Spleen (tissue), 11 donors: ENCODE data around the gene FLVCR2. TPM values are rescaled to one million over a fixed set of nuclear protein-coding genes. Genes with fewer than 3 reads are reported as not detected.

Source experiments
- DNase-seq: peaks from one replicate; pipeline ENCODE4 v3.0.0-alpha.2; 2020
- H3K27ac ChIP-seq, 8 donors: fragments of 200-600 bp; sonication (generic) in 7 of 8; 1 replicate in 4 of 8; 2 replicates in 4 of 8; pipeline versions ENCODE4 v1.5.0 to v1.8.0; 2016 to 2021; ENCODE audit warnings: inconsistent platforms in 4 of 8, mild to moderate bottlenecking in 4 of 8, moderate library complexity in 1 of 8
- H3K27me3 ChIP-seq, 7 donors: fragments of 200-600 bp; sonication (generic) in 6 of 7; replicated peaks in 1 of 7; 1 replicate in 4 of 7; 2 replicates in 3 of 7; pipeline versions ENCODE4 v1.5.0 to v1.8.0; 2016 to 2021; ENCODE audit warnings: inconsistent platforms in 3 of 7, mild to moderate bottlenecking in 1 of 7
- H3K36me3 ChIP-seq, 6 donors: fragments of 200-600 bp; sonication (generic) in 5 of 6; 1 replicate in 4 of 6; 2 replicates in 2 of 6; pipeline versions ENCODE4 v1.5.0 to v1.8.0; 2016 to 2021; ENCODE audit warnings: inconsistent platforms in 2 of 6
- H3K4me1 ChIP-seq, 6 donors: fragments of 200-600 bp; sonication (generic) in 5 of 6; 1 replicate in 3 of 6; 2 replicates in 3 of 6; pipeline versions ENCODE4 v1.5.0 to v1.8.0; 2016 to 2021; ENCODE audit warnings: inconsistent platforms in 3 of 6
- H3K4me3 ChIP-seq, 8 donors: fragments of 200-600 bp; sonication (generic) in 7 of 8; 1 replicate in 4 of 8; 2 replicates in 4 of 8; pipeline versions ENCODE4 v1.5.0 to v1.8.0; 2016 to 2021; ENCODE audit warnings: inconsistent platforms in 4 of 8, mild to moderate bottlenecking in 4 of 8, moderate library complexity in 2 of 8
- H3K9me3 ChIP-seq, 8 donors: fragments of 200-600 bp; sonication (generic) in 7 of 8; 1 replicate in 4 of 8; 2 replicates in 4 of 8; pipeline versions ENCODE4 v1.5.0 to v1.8.0; 2016 to 2021; ENCODE audit warnings: inconsistent platforms in 4 of 8
- POLR2A ChIP-seq, 3 donors: fragments of 450-650 bp; IDR thresholded peaks; one replicate each; pipeline ENCODE4 v1.5.1; 2017; ENCODE audit warnings: antibody characterized with exemption in 3 of 3, mild to moderate bottlenecking in 1 of 3
- POLR2AphosphoS5 ChIP-seq, 3 donors: sonication (generic); formaldehyde crosslinking; IDR thresholded peaks; one replicate each; pipeline ENCODE4 v1.5.1; 2017; ENCODE audit warnings: antibody characterized with exemption in 3 of 3
- WGBS, 5 donors: extraction: QIAGEN DNeasy Blood & Tissue Kit in 3 of 5; methylation state at CpG; one replicate each; pipeline versions ENCODE4 v1.1.5 to v1.1.7; 2013 to 2018; 5-methylcytosine and 5-hydroxymethylcytosine counted together
- intact Hi-C: fragments of 100-400 bp; cut with DNase I; formaldehyde crosslinking; loops from one replicate; pipeline ENCODE4 v1.15.0; 2023; ENCODE audit warnings: low total_unique reads
- polyA plus RNA-seq, 3 donors: library from polyadenylated mRNA; stranded (reverse); fragments of 200-250 nt; gene quantifications; one replicate each; pipeline ENCODE4 v1.2.1, GENCODE V29; 2013
- total RNA-seq, 7 donors: library from RNA; depleted of rRNA in 3 of 7; stranded (reverse); fragments of >200 nt in 3 of 7; fragmentation: NEBNext Ultra II Directional in 4 of 7; extraction: Animal tissue kit (Norgen Biotek cat#: 25700) in 4 of 7; gene quantifications; one replicate each; pipeline versions ENCODE4 v1.1.0 to v1.2.1, GENCODE V29; 2016 to 2021
- TF ChIP-seq, protein P1 (sequence below), 11 experiments: fragments of 200-600 bp in 7 of 11; fragments of 450-650 bp in 4 of 11; sonication (generic) in 4 of 11; IDR thresholded peaks in 8 of 11; conservative IDR thresholded peaks in 3 of 11; 1 replicate in 7 of 11; 2 replicates in 4 of 11; pipeline versions ENCODE4 v1.4.0 to v1.8.0; 2016 to 2021; ENCODE audit warnings: antibody characterized with exemption in 11 of 11, inconsistent platforms in 4 of 11, mild to moderate bottlenecking in 1 of 11
- donor health status: healthy with polysubstance abuse.
- donor health status: DM: no; HTN: no; CAD: no; lungs with moderate emphysema.
- donor health status: DM: no; HTN: no; CAD: no.
- donor health status: Bipolar disorder and iron deficiency.
- donor health status: healthy.
- donor health status: DM: no; HTN: no; CAD: no.
- donor health status: DM: yes; HTN: yes; CAD: no.

FLVCR2 gene
- total and polyA plus RNA-seq, 10 donors: 4.8 to 47.9 (median 30.2) TPM

- Histone ChIP-seq H3K4me1 (peaks cover 0 to 19% (median 3%) of the 10 kb centered on the region in 6 donors), H3K27me3 (no peaks in the 10 kb centered on the region), H3K4me3 (no peak overlapping the region), H3K36me3 (peaks cover 0 to 8% (median 0%) of the 10 kb centered on the region in 6 donors), H3K27ac (peak overlapping the region in 5 of 8 donors; percentile 48 to 82 (median 64)), H3K9me3 (no peaks in the 10 kb centered on the region)
- 56 to 74% (median 73%) methylated on average over 3 of the region's 3 CpGs for WGBS, 5 donors
- TF ChIP-seq POLR2AphosphoS5 (IDR thresholded peaks at IDR 0.05): peak in 1 of 3 donors; percentile 86
- TF ChIP-seq, protein P1, sequence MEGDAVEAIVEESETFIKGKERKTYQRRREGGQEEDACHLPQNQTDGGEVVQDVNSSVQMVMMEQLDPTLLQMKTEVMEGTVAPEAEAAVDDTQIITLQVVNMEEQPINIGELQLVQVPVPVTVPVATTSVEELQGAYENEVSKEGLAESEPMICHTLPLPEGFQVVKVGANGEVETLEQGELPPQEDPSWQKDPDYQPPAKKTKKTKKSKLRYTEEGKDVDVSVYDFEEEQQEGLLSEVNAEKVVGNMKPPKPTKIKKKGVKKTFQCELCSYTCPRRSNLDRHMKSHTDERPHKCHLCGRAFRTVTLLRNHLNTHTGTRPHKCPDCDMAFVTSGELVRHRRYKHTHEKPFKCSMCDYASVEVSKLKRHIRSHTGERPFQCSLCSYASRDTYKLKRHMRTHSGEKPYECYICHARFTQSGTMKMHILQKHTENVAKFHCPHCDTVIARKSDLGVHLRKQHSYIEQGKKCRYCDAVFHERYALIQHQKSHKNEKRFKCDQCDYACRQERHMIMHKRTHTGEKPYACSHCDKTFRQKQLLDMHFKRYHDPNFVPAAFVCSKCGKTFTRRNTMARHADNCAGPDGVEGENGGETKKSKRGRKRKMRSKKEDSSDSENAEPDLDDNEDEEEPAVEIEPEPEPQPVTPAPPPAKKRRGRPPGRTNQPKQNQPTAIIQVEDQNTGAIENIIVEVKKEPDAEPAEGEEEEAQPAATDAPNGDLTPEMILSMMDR (IDR thresholded peaks at IDR 0.05 in 8 of 11, conservative IDR thresholded peaks at IDR 0.05 in 3 of 11): no peak
- no peak for DNase-seq
- intact Hi-C loops: no loop called here
Measured at GRCh38 chr14:75626863-75627262, 48.4 kb downstream of the FLVCR2 start.

DNA sequence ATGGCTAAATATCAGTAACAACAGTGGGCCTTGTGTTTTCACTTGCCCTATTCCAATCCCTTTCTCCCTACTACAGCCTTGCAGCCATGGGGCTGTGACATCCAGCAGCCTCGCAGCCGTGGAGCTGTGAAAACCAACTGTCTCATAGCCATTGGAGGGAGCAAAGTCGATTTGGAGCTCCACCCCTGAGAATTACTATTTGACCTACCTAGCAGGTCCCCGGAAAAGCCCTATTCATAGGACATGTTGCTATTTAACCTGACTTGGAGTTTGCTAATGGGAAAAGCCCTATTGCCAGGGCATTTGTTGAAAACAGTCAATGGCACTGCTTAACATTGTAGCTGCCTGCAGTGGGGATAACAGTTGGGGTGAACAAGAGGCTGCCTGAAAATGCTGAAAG, 49.0 kb downstream of the FLVCR2 start:
- TF ChIP-seq, protein P1 (IDR thresholded peaks at IDR 0.05 in 8 of 11, conservative IDR thresholded peaks at IDR 0.05 in 3 of 11): no peak
- TF ChIP-seq POLR2A (IDR thresholded peaks at IDR 0.05) (no peak), POLR2AphosphoS5 (IDR thresholded peaks at IDR 0.05) (no peak)
- intact Hi-C loops: no loop called here
- Histone ChIP-seq H3K27ac (peak overlapping the region in 5 of 8 donors; percentile 7 to 82 (median 64)), H3K4me1 (peaks cover 0 to 19% (median 3%) of the 10 kb centered on the region in 6 donors), H3K36me3 (peaks cover 0 to 8% (median 0%) of the 10 kb centered on the region in 6 donors), H3K27me3 (no peaks in the 10 kb centered on the region), H3K9me3 (no peaks in the 10 kb centered on the region), H3K4me3 (no peak overlapping the region)
- DNase-seq: no peak
- 78 to 94% (median 87%) methylated on average over 4 of the region's 4 CpGs for WGBS, 5 donors

GRCh38 chr14:75628816-75629215, 50.4 kb downstream of the FLVCR2 start:
- peaks cover 0 to 8% (median 0%) of the 10 kb centered on the region in 6 donors for H3K36me3 ChIP-seq
- intact Hi-C loops: no loop called here
- 82 to 93% (median 86%) methylated on average over 3 of the region's 3 CpGs for WGBS, 5 donors
- peaks cover 0 to 13% (median 1%) of the 10 kb centered on the region in 6 donors for H3K4me1 ChIP-seq
- no peak for TF ChIP-seq POLR2A (IDR thresholded peaks at IDR 0.05)
- TF ChIP-seq, protein P1 (IDR thresholded peaks at IDR 0.05 in 8 of 11, conservative IDR thresholded peaks at IDR 0.05 in 3 of 11): no peak
- TF ChIP-seq POLR2AphosphoS5 (IDR thresholded peaks at IDR 0.05): no peak
- no peaks in the 10 kb centered on the region for H3K27me3 ChIP-seq
- no peaks in the 10 kb centered on the region for H3K9me3 ChIP-seq
- H3K27ac ChIP-seq: peak overlapping the region in 1 of 8 donors; percentile 82
- no peak for DNase-seq
- H3K4me3 ChIP-seq: no peak overlapping the region

DNA sequence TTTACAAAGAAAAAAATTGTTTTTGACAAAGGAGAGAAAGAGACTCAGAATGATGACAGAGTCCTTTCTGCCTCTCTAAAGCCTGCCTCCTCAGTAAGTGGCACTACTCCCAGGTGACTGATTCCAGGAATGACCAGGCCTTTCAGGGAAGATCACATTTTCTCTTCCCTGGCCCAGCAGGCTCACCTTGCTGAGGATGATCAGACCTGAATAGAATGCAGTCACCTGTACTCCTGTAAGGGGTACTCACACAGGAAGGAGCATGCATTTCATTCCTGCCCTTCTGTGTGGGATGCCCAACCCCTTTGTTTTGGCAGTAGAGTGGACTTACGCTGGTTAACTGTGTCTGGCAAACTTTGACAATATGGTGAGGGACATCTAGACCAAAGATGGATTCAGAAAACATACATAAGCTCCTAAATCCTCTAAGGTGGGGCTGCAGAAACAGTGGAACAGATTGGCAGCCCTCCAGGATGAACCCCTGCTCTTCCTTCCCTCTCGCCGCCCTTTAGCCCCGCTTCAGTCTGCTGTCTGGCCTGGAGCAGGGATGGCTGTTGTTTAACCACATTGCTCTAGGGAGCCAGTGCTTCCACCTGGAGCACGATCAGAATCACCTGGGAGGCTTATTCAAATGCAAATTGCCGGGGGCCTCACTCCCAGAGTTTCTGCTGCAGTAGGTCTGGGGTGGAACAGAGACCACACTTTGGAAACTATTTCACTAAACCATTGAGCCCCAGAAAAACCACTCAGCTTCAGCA, 52.5 kb downstream of the FLVCR2 start:
- Histone ChIP-seq H3K27ac (peak overlapping the region in 4 of 8 donors; percentile 44 to 58 (median 48)), H3K4me1 (peaks cover 0 to 8% (median 0%) of the 10 kb centered on the region in 6 donors), H3K36me3 (peaks cover 0 to 13% (median 0%) of the 10 kb centered on the region in 6 donors), H3K27me3 (no peaks in the 10 kb centered on the region), H3K4me3 (no peak overlapping the region), H3K9me3 (no peaks in the 10 kb centered on the region)
- intact Hi-C loops: no loop called here
- TF ChIP-seq, protein P1 (IDR thresholded peaks at IDR 0.05 in 8 of 11, conservative IDR thresholded peaks at IDR 0.05 in 3 of 11): no peak
- TF ChIP-seq POLR2A (IDR thresholded peaks at IDR 0.05) (no peak), POLR2AphosphoS5 (IDR thresholded peaks at IDR 0.05) (no peak)
- DNase-seq: no peak
- WGBS, 5 donors: 72 to 86% (median 75%) methylated on average over 6 of the region's 6 CpGs
